IMR-90 (cell line): Measurements from ENCODE around the gene LRP6.

Source experiments
- CHD1 ChIP-seq: IDR thresholded peaks from 2 replicates; pipeline ENCODE4 v1.6.1; 2012; ENCODE audit warnings: low read depth, low read length, improper control_type of control experiment
- POLR2A ChIP-seq: IDR thresholded peaks from 2 replicates; pipeline ENCODE4 v1.6.1; 2012; ENCODE audit warnings: mild to moderate bottlenecking, low read depth, low read length
- RFX5 ChIP-seq: IDR thresholded peaks from 2 replicates; pipeline ENCODE4 v1.8.0; 2012; ENCODE audit warnings: low read depth, mild to moderate bottlenecking, low read length, moderate library complexity
- TF ChIP-seq, protein P1 (sequence below): conservative IDR thresholded peaks from 2 replicates; pipeline ENCODE4 v1.5.1; 2012; ENCODE audit warnings: mild to moderate bottlenecking, low read depth, low read length, improper control_type of control experiment

DNA sequence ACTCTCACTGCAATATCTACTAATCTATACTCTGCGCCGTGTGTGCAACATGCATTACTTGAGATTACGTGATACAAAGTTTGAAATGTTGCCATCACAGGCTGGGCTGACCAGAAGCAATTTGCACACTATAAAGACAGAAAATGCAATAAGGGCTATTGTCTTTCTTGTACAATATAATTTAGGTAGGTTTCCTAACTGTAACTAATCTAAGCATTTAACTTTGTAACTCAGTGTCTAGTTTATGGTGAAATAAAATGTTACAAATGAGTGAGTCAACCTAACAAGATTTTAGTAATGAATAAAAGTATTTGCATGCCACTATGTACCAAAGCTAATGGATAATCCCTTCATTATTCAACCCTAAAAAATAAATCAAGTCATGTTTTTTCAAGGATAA, 57.8 kb downstream of the LRP6 start:
- TF ChIP-seq RFX5 (no peak), CHD1 (no peak), POLR2A (no peak)
- TF ChIP-seq, protein P1, sequence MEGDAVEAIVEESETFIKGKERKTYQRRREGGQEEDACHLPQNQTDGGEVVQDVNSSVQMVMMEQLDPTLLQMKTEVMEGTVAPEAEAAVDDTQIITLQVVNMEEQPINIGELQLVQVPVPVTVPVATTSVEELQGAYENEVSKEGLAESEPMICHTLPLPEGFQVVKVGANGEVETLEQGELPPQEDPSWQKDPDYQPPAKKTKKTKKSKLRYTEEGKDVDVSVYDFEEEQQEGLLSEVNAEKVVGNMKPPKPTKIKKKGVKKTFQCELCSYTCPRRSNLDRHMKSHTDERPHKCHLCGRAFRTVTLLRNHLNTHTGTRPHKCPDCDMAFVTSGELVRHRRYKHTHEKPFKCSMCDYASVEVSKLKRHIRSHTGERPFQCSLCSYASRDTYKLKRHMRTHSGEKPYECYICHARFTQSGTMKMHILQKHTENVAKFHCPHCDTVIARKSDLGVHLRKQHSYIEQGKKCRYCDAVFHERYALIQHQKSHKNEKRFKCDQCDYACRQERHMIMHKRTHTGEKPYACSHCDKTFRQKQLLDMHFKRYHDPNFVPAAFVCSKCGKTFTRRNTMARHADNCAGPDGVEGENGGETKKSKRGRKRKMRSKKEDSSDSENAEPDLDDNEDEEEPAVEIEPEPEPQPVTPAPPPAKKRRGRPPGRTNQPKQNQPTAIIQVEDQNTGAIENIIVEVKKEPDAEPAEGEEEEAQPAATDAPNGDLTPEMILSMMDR, result no peak
